ENCODE data around the gene ZNF532.

DNA sequence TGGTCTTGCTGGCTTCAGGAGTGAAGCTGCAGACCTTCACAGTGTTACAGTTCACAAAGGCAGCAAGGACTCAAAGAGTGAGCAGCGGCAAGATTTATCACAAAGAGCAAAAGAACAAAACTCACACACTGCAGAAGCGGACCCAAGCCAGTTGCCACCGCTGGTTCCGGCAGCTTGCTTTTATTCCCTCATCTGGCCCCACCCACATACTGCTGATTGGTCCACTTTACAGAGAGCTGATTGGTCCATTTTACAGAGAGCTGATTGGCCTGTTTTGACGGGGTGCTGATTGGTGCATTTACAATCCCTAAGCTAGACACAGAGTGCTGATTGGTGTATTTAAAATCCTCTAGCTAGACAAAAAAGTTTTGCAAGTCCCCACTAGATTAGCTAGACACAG, 37.2 kb upstream of the ZNF532 start:
- TF ChIP-seq, protein P1, sequence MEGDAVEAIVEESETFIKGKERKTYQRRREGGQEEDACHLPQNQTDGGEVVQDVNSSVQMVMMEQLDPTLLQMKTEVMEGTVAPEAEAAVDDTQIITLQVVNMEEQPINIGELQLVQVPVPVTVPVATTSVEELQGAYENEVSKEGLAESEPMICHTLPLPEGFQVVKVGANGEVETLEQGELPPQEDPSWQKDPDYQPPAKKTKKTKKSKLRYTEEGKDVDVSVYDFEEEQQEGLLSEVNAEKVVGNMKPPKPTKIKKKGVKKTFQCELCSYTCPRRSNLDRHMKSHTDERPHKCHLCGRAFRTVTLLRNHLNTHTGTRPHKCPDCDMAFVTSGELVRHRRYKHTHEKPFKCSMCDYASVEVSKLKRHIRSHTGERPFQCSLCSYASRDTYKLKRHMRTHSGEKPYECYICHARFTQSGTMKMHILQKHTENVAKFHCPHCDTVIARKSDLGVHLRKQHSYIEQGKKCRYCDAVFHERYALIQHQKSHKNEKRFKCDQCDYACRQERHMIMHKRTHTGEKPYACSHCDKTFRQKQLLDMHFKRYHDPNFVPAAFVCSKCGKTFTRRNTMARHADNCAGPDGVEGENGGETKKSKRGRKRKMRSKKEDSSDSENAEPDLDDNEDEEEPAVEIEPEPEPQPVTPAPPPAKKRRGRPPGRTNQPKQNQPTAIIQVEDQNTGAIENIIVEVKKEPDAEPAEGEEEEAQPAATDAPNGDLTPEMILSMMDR (IDR thresholded peaks at IDR 0.05): no peak
- TF ChIP-seq POLR2A (IDR thresholded peaks at IDR 0.05): no peak
